HG03097 (cell line): Measurements from ENCODE around the gene ASPDH.

Experiments
- ATAC-seq: cut with Tn5 transposase; IDR thresholded peaks from one replicate; pipeline ENCODE4 v1.9.1; 2021; ENCODE audit not compliant: unreplicated experiment, low FRiP score

The ASPDH gene

GRCh38 chr19:50498219-50499056 lies 15.3 kb downstream of the ASPDH start:
- no peak for ATAC-seq

GRCh38 chr19:50497022-50497405 lies 16.7 kb downstream of the ASPDH start:
- no peak for ATAC-seq

- ATAC-seq, result no peak
These were observed 17.3 kb downstream of the ASPDH start for GRCh38 chr19:50496189-50497021.

- no peak for ATAC-seq
These were observed 18.6 kb downstream of the ASPDH start for GRCh38 chr19:50495020-50495531.

- ATAC-seq, result no peak
These were observed 19.3 kb downstream of the ASPDH start for GRCh38 chr19:50494186-50495019.

- no peak for ATAC-seq
These were observed 20.5 kb downstream of the ASPDH start for GRCh38 chr19:50493171-50493570.

GRCh38 chr19:50492303-50493052 lies 21.2 kb downstream of the ASPDH start:
- ATAC-seq, result no peak

- no peak for ATAC-seq
These were observed 22.7 kb downstream of the ASPDH start for GRCh38 chr19:50490991-50491472.

GRCh38 chr19:50490411-50490811 lies 23.3 kb downstream of the ASPDH start:
- no peak for ATAC-seq

- ATAC-seq, result no peak
These were observed 24.2 kb downstream of the ASPDH start for GRCh38 chr19:50489461-50490011.

- no peak for ATAC-seq
These were observed 25.1 kb downstream of the ASPDH start for GRCh38 chr19:50488389-50489194.

GRCh38 chr19:50486823-50487515 lies 26.7 kb downstream of the ASPDH start:
- no peak for ATAC-seq

- no peak for ATAC-seq
These were observed 28.3 kb downstream of the ASPDH start for GRCh38 chr19:50485284-50485955.

- no peak for ATAC-seq
These were observed 30.8 kb downstream of the ASPDH start for GRCh38 chr19:50482916-50483315.

- ATAC-seq, result no peak
These were observed 31.4 kb downstream of the ASPDH start for GRCh38 chr19:50482271-50482855.

- ATAC-seq, result no peak
These were observed 32.2 kb downstream of the ASPDH start for GRCh38 chr19:50481351-50482149.
